G401.6 (cell line): ENCODE data around the gene ZNF516.

Source experiments
- FAIRE-seq: peaks from 2 replicates; lab custom pipeline; 2012; peaks lifted over from hg19 to GRCh38; lab: Jason Lieb, UNC

Gene ZNF516

GRCh38 chr18:76398896-76399612 is 96.0 kb downstream of the ZNF516 start:
- FAIRE-seq, result no peak

GRCh38 chr18:76398295-76398694 is 96.7 kb downstream of the ZNF516 start:
- FAIRE-seq, result no peak

- FAIRE-seq, result no peak
These were observed 97.4 kb downstream of the ZNF516 start for GRCh38 chr18:76397631-76398030.

GRCh38 chr18:76396792-76397191 is 98.2 kb downstream of the ZNF516 start:
- FAIRE-seq, result no peak

GRCh38 chr18:76395609-76396008 is 99.4 kb downstream of the ZNF516 start:
- no peak for FAIRE-seq

- FAIRE-seq, result no peak
These were observed 100.1 kb downstream of the ZNF516 start for GRCh38 chr18:76394780-76395476.

- no peak for FAIRE-seq
These were observed 102.7 kb downstream of the ZNF516 start for GRCh38 chr18:76392349-76392748.

GRCh38 chr18:76391746-76392145 is 103.3 kb downstream of the ZNF516 start:
- FAIRE-seq, result no peak

- no peak for FAIRE-seq
These were observed 104.0 kb downstream of the ZNF516 start for GRCh38 chr18:76391038-76391437.

- FAIRE-seq, result no peak
These were observed 104.5 kb downstream of the ZNF516 start for GRCh38 chr18:76390452-76391035.

GRCh38 chr18:76389716-76390115 is 105.3 kb downstream of the ZNF516 start:
- FAIRE-seq, result no peak

- FAIRE-seq, result no peak
These were observed 106.1 kb downstream of the ZNF516 start for GRCh38 chr18:76388891-76389423.

GRCh38 chr18:76388261-76388660 is 106.8 kb downstream of the ZNF516 start:
- FAIRE-seq, result no peak

GRCh38 chr18:76387608-76388007 is 107.4 kb downstream of the ZNF516 start:
- no peak for FAIRE-seq

- no peak for FAIRE-seq
These were observed 108.2 kb downstream of the ZNF516 start for GRCh38 chr18:76386886-76387285.

- no peak for FAIRE-seq
These were observed 109.0 kb downstream of the ZNF516 start for GRCh38 chr18:76386071-76386470.

GRCh38 chr18:76385681-76385975 is 109.4 kb downstream of the ZNF516 start:
- no peak for FAIRE-seq

- no peak for FAIRE-seq
These were observed 110.0 kb downstream of the ZNF516 start for GRCh38 chr18:76384861-76385680.

- FAIRE-seq, result no peak
These were observed 110.8 kb downstream of the ZNF516 start for GRCh38 chr18:76384114-76384790.

- no peak for FAIRE-seq
These were observed 111.4 kb downstream of the ZNF516 start for GRCh38 chr18:76383636-76384035.

- FAIRE-seq, result no peak
These were observed 112.8 kb downstream of the ZNF516 start for GRCh38 chr18:76382275-76382674.

- no peak for FAIRE-seq
These were observed 114.1 kb downstream of the ZNF516 start for GRCh38 chr18:76380791-76381405.
